Activated CD8-positive, alpha-beta memory T cell treated with anti-CD3 and anti-CD28 coated beads, Interleukin-2, amount 50 U/mL, for 24 hours (primary cell): ENCODE measurements around the gene C1QTNF5.

Source experiments
- DNase-seq: peaks from one replicate; pipeline ENCODE4 v3.0.0-alpha.2; 2020; ENCODE audit errors: extremely low read depth

C1QTNF5 gene

DNA sequence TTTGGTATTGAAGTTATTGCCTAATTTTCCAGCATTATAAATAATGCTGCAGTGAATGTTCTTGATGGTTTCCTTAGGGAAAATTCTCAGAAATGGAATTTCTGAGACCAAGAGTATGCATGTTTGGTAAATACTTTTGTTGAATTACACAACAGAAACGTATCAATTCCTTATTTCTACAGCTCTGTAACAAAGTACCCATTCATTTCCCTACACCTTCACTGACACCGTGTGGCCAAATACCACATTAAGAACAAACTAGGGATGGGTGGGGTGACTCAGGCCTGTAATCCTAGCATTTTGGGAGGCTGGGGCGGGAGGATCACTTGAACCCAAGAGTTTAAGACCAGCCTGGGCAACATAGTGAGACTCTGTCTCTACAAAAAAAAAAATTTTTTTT is 45.5 kb downstream of the C1QTNF5 start:
- DNase-seq, result no peak

DNA sequence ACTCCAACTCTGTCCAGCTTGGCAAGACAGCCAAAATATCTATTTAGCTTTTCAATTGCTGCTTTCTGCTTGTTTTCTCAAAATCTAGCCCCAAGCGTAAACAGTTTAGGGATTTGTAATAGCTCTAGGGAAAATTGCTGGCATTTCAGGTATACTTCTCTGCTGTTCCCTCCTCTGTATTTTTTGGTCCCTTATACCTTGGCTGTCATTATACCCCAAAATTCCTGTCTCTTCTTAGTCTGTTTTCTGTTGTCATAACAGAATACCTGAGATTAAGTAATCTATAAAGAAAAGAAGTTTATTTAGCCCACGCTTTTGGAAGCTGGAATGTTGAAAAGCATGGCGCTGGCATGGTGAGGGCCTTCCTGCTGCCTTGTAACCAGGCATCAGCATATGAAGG is 47.2 kb downstream of the C1QTNF5 start:
- no peak for DNase-seq

DNA sequence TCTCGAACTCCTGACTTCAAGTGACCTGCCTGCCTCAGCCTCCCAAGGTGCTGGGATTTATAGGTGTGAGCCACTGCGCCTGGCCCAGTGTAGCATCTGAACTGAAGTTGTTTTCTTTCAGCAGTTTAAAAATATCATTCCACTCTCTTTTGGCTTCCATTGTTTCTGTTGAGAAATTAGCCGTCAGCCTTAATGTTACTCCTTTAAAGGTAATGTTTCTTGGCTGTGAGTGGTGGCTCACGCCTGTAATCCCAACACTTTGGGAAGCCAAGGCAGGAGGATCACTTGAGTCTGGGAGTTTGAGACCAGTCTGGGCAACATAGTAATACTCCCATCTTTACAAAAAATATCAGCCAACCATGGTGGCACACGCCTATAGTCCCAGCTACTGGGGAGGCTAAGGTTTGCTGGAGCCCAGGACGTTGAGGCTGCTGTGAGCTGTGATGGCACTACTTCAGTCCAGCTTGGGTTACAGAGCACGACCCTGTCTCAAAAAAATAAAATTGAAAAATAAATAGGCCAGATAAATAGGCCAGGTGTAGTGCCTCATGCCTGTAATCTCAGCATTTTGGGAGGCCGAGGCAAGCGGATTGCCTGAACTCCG is 49.7 kb downstream of the C1QTNF5 start:
- DNase-seq, result no peak
